ENCODE data around the gene CHTF18. TPM values are rescaled to one million over a fixed set of nuclear protein-coding genes. Genes with fewer than 3 reads are reported as not detected.

The CHTF18 gene
- total RNA-seq, 1 donor from 2014 or later, result 3.1 TPM

- DNase-seq, result no peak
- no peaks in the 10 kb centered on the region for H3K9me3 ChIP-seq (replicated peaks)
- TF ChIP-seq CTCF (IDR thresholded peaks at IDR 0.05; ENCODE audit: borderline replicate concordance), result no peak
- H3K27ac ChIP-seq (replicated peaks), result no peak within 1 kb of the TSS
- no peaks in the 10 kb centered on the region for H3K36me3 ChIP-seq
- intact Hi-C loops (cut with micrococcal nuclease), result no loop called here
- peaks cover 74% of the 10 kb centered on the region for H3K27me3 ChIP-seq (ENCODE audit: low read depth)
- no peak within 1 kb of the TSS for H3K4me3 ChIP-seq
- H3K4me1 ChIP-seq, result no peaks in the 10 kb centered on the region
Observed at GRCh38 chr16:799948-800833, 11.8 kb downstream of the CHTF18 start, which contains the start of gene GNG13. Gene GNG13, minus strand, starts transcription at chr16:800734. Its CDS starts 1,657 bp downstream, at chr16:799077.

GRCh38 chr16:800834-801511 lies 12.6 kb downstream of the CHTF18 start:
- intact Hi-C loops (cut with micrococcal nuclease), result no loop called here
- Histone ChIP-seq H3K36me3 (no peaks in the 10 kb centered on the region), H3K4me1 (peaks cover 6% of the 10 kb centered on the region), H3K27ac (replicated peaks) (no peak overlapping the region), H3K9me3 (replicated peaks) (no peaks in the 10 kb centered on the region), H3K27me3 (ENCODE audit: low read depth) (peaks cover 71% of the 10 kb centered on the region), H3K4me3 (no peak overlapping the region)
- no peak for TF ChIP-seq CTCF (IDR thresholded peaks at IDR 0.05; ENCODE audit: borderline replicate concordance)
- no peak for DNase-seq

GRCh38 chr16:801584-802363 lies 13.4 kb downstream of the CHTF18 start:
- no peak for TF ChIP-seq CTCF (IDR thresholded peaks at IDR 0.05; ENCODE audit: borderline replicate concordance)
- H3K4me1 ChIP-seq, result peaks cover 14% of the 10 kb centered on the region
- H3K27me3 ChIP-seq (ENCODE audit: low read depth), result peaks cover 65% of the 10 kb centered on the region
- no peaks in the 10 kb centered on the region for H3K9me3 ChIP-seq (replicated peaks)
- no peaks in the 10 kb centered on the region for H3K36me3 ChIP-seq
- DNase-seq, result no peak
- no peak overlapping the region for H3K27ac ChIP-seq (replicated peaks)
- H3K4me3 ChIP-seq, result no peak overlapping the region
- intact Hi-C loops (cut with micrococcal nuclease), result no loop called here

- no peak for TF ChIP-seq CTCF (IDR thresholded peaks at IDR 0.05; ENCODE audit: borderline replicate concordance)
- no peak overlapping the region for H3K4me3 ChIP-seq
- H3K9me3 ChIP-seq (replicated peaks), result no peaks in the 10 kb centered on the region
- H3K36me3 ChIP-seq, result no peaks in the 10 kb centered on the region
- no peak overlapping the region for H3K27ac ChIP-seq (replicated peaks)
- peaks cover 59% of the 10 kb centered on the region for H3K27me3 ChIP-seq (ENCODE audit: low read depth)
- H3K4me1 ChIP-seq, result peaks cover 21% of the 10 kb centered on the region
- intact Hi-C loops (cut with micrococcal nuclease), result no loop called here
- no peak for DNase-seq
Observed at GRCh38 chr16:802461-802860, 14.0 kb downstream of the CHTF18 start.

Measured in left ventricle myocardium inferior (tissue), 1 donor.